ENCODE data around the gene CGB5.
"Not testable (repeated sequence)": the region's sequence is repeated elsewhere in the genome, so short reads cannot be mapped to it uniquely, and the experiment has no call there.

GRCh38 chr19:49049834-49050233 is 6.2 kb downstream of the CGB5 start:
- TF ChIP-seq POLR2A, POLR2AphosphoS5, POU2F2 (IDR thresholded peaks at IDR 0.05; ENCODE audit: low read depth, low read length): not testable (repeated sequence)

All from GM12891 (cell line).